HUES64 (cell line): ENCODE measurements around the gene SUV39H1. TPM values are rescaled to one million over a fixed set of nuclear protein-coding genes. Genes with fewer than 3 reads are reported as not detected.
"Not testable (repeated sequence)": the region's sequence is repeated elsewhere in the genome, so short reads cannot be mapped to it uniquely, and the experiment has no call there.

Source experiments
- H3K27ac ChIP-seq: 2 replicates; pipeline ENCODE4 v1.7.0; 2013; ENCODE audit warnings: low read depth, low read length, inconsistent platforms
- H3K27me3 ChIP-seq: 2 replicates; pipeline ENCODE4 v1.6.1; 2013; ENCODE audit warnings: mild to moderate bottlenecking, low read length; ENCODE audit not compliant: insufficient read depth
- H3K36me3 ChIP-seq: 2 replicates; pipeline ENCODE4 v1.6.1; 2013; ENCODE audit warnings: mild to moderate bottlenecking, low read length; ENCODE audit not compliant: insufficient read depth
- H3K4me1 ChIP-seq: 2 replicates; pipeline ENCODE4 v1.6.1; 2013; ENCODE audit warnings: mild to moderate bottlenecking, low read length, moderate library complexity; ENCODE audit not compliant: insufficient read depth
- H3K4me3 ChIP-seq: 2 replicates; pipeline ENCODE4 v1.5.1; 2013; ENCODE audit warnings: mild to moderate bottlenecking, low read length, moderate library complexity
- H3K9ac ChIP-seq: 2 replicates; pipeline ENCODE4 v1.6.1; 2013; ENCODE audit warnings: mild to moderate bottlenecking, low read depth, low read length
- H3K9me3 ChIP-seq: 2 replicates; pipeline ENCODE4 v1.6.1; 2013; ENCODE audit warnings: low read depth, low read length; ENCODE audit not compliant: insufficient read depth
- WGBS: fragments of 150-250, 120-280 bp; methylation state at CpG from one replicate; pipeline ENCODE4 v1.1.7; 2013; ENCODE audit warnings: missing lambda C conversion rate; 5-methylcytosine and 5-hydroxymethylcytosine counted together
- polyA plus RNA-seq, 2 experiments: library from polyadenylated mRNA; stranded (reverse); fragments of 50-300 nt; gene quantifications; one replicate each; pipeline ENCODE4 v1.2.3, GENCODE V29; 2013

SUV39H1 gene
- polyA plus RNA-seq (2013, experiment 1 of 2): 12.5 TPM
- 13.1 TPM for polyA plus RNA-seq (2013, experiment 2 of 2)

DNA sequence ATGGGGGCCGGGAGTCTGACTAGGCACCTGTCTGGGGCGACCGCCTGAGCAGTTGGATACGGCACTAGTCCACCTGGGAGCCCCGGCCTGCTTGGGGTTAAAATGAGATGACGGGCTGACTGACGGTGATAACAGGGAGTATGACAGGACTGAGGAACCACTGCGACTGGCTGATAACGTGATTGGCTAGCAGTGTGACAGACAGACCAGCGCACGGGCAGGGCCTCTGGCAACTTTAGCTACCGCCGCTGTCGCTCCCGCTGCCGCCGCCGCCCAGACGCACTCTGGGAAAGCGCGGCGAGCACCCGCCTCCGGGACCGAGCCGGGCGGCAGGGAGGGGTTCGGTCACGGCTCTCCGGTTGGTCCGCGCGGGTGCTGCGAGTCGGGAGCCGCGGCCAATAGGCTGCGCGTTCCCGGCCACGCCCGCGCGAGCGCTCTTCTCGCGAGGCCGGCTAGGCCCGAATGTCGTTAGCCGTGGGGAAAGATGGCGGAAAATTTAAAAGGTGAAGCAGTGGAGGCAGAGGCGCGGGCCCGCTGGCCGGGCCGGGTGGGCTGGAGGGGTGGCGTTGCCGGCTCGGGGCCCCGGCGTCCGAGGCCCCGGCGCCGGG is at the start of gene SUV39H1:
TSS of gene SUV39H1 (plus strand) at position 434 of the 608 bp plus-strand sequence. CDS start at position 485, 51 bp downstream.
- H3K27me3 ChIP-seq: no peaks in the 10 kb centered on the region; the same call in 1 of the 2 replicates
- H3K4me3 ChIP-seq: peak within 1 kb of the TSS; percentile 85
- WGBS: under 1% methylated on average over 66 of the region's 66 CpGs
- H3K9me3 ChIP-seq: no peaks in the 10 kb centered on the region
- H3K4me1 ChIP-seq: peaks cover 16% of the 10 kb centered on the region; the same call in 1 of the 2 replicates
- H3K9ac ChIP-seq: peak within 1 kb of the TSS; percentile 84
- peaks cover 20% of the 10 kb centered on the region for H3K36me3 ChIP-seq
- H3K27ac ChIP-seq: peak within 1 kb of the TSS; percentile 92; the same call in 1 of the 2 replicates

DNA sequence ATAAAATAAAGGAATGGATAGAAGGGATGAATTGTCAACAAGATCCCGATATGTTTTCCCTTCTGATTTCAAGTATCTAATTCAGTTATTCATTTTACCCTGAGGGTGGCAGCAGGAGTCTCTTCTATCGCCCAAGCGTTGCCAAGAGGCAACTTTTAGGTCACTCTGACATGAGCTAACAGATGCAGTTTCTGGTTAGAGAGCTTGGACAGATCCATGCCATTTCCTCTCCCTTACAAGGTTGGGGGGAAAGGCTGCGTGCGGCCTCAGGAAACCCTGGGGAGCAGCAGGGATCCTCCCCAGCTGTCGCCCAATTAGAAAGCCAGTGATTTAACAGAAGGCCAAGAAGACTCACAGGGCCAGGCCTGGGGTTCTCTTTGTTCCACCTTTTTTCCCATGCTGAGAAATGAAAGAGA is 48.2 kb upstream of the SUV39H1 start:
- H3K9ac ChIP-seq: no peak overlapping the region
- no peaks in the 10 kb centered on the region for H3K9me3 ChIP-seq
- H3K4me3 ChIP-seq: no peak overlapping the region
- WGBS: 14% methylated on average over 5 of the region's 6 CpGs
- no peaks in the 10 kb centered on the region for H3K36me3 ChIP-seq
- peaks cover 3% of the 10 kb centered on the region; the same call in 1 of the 2 replicates for H3K27me3 ChIP-seq
- H3K27ac ChIP-seq: peak overlapping the region; percentile 5; the same call in 1 of the 2 replicates
- H3K4me1 ChIP-seq: peaks cover 5% of the 10 kb centered on the region; the same call in 1 of the 2 replicates

GRCh38 chrX:48649102-48649501 is 47.4 kb upstream of the SUV39H1 start:
- peaks cover 8% of the 10 kb centered on the region; the same call in 1 of the 2 replicates for H3K4me1 ChIP-seq
- H3K27me3 ChIP-seq: peaks cover 3% of the 10 kb centered on the region; the same call in 1 of the 2 replicates
- no peaks in the 10 kb centered on the region for H3K36me3 ChIP-seq
- WGBS: 100% methylated on average over 1 of the region's 3 CpGs
- H3K4me3 ChIP-seq: no peak overlapping the region
- H3K27ac ChIP-seq: peak overlapping the region; percentile 71; the same call in 1 of the 2 replicates
- no peaks in the 10 kb centered on the region for H3K9me3 ChIP-seq
- H3K9ac ChIP-seq: no peak overlapping the region

DNA sequence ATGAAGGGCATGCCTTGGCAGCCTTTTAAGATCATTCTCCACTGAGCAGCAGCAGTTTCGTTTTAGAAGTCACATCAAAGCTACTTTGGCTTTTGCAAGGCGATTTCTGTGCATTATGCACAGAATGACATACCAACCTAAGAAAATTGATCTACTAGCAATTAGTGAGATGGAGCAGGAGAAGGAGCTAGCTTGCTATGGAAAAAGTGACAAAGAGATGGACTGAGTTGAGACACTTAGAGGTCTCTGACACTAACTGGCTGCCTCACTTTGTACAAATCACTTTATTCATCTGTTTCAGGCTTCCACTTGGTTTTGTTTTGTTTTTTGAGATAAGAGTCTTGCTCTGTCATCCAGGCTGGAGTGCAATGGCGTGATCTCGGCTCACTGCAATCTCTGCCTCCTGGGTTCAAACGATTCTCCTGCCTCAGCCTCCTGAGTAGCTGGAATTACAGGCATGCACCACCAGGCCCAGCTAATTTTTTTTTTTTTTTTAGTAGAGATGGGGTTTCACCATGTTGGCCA is 44.4 kb upstream of the SUV39H1 start:
- 87% methylated on average over 5 of the region's 5 CpGs for WGBS
- H3K36me3 ChIP-seq, H3K9me3 ChIP-seq, H3K9ac ChIP-seq, H3K4me3 ChIP-seq, H3K27me3 ChIP-seq, H3K27ac ChIP-seq: not testable (repeated sequence)
- H3K4me1 ChIP-seq: peaks cover 10% of the 10 kb centered on the region; the same call in 1 of the 2 replicates

GRCh38 chrX:48654746-48655145 is 41.8 kb upstream of the SUV39H1 start:
- not testable (repeated sequence) for H3K9me3 ChIP-seq, H3K9ac ChIP-seq, H3K36me3 ChIP-seq, H3K27ac ChIP-seq, H3K4me3 ChIP-seq, H3K27me3 ChIP-seq, H3K4me1 ChIP-seq
- WGBS: 72% methylated on average over 19 of the region's 19 CpGs

GRCh38 chrX:48659686-48660085 is 36.8 kb upstream of the SUV39H1 start:
- not testable (repeated sequence) for H3K27ac ChIP-seq, H3K4me3 ChIP-seq, H3K36me3 ChIP-seq, H3K9me3 ChIP-seq, H3K27me3 ChIP-seq, H3K9ac ChIP-seq, H3K4me1 ChIP-seq
- 95% methylated on average over 29 of the region's 34 CpGs for WGBS

- H3K27ac ChIP-seq: no peak overlapping the region
- H3K9ac ChIP-seq: no peak overlapping the region
- H3K9me3 ChIP-seq: no peaks in the 10 kb centered on the region
- H3K36me3 ChIP-seq: no peaks in the 10 kb centered on the region
- no peaks in the 10 kb centered on the region for H3K4me1 ChIP-seq
- WGBS: 90% methylated on average over 1 of the region's 1 CpG
- H3K4me3 ChIP-seq: no peak overlapping the region
- H3K27me3 ChIP-seq: no peaks in the 10 kb centered on the region
Measured at GRCh38 chrX:48663241-48663640, 33.3 kb upstream of the SUV39H1 start.

DNA sequence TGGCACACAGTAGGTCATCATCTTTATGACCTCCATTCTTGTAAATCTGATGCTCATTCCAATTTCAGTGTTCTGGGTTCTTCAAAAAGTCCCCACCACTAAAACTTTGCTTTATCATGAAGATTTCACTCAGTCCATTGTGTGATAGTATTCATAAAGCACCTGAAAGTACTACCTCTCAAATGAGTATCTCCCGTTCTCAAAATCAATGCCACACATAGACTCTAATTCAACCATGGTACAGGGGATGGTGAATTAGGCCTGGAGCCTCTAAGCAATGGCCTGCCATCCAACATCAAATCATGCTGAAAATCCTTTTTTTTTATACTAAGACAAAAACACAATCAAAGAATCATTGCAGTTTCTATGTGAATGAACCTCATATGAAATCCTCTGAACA is 32.4 kb upstream of the SUV39H1 start:
- no peaks in the 10 kb centered on the region for H3K36me3 ChIP-seq
- H3K9me3 ChIP-seq: no peaks in the 10 kb centered on the region
- H3K4me3 ChIP-seq: no peak overlapping the region
- H3K4me1 ChIP-seq: no peaks in the 10 kb centered on the region
- H3K9ac ChIP-seq: no peak overlapping the region
- no peaks in the 10 kb centered on the region for H3K27me3 ChIP-seq
- WGBS: 100% methylated on average over 1 of the region's 1 CpG
- no peak overlapping the region for H3K27ac ChIP-seq

- Histone ChIP-seq H3K9ac (no peak overlapping the region), H3K4me3 (no peak overlapping the region), H3K27me3 (no peaks in the 10 kb centered on the region), H3K4me1 (no peaks in the 10 kb centered on the region), H3K27ac (no peak overlapping the region), H3K9me3 (no peaks in the 10 kb centered on the region), H3K36me3 (no peaks in the 10 kb centered on the region)
- WGBS: 95% methylated on average over 2 of the region's 2 CpGs
Measured at GRCh38 chrX:48665991-48666390, 30.5 kb upstream of the SUV39H1 start.

- no peaks in the 10 kb centered on the region for H3K36me3 ChIP-seq
- WGBS: 91% methylated on average over 2 of the region's 4 CpGs
- no peaks in the 10 kb centered on the region for H3K9me3 ChIP-seq
- H3K4me3 ChIP-seq: no peak overlapping the region
- no peak overlapping the region for H3K9ac ChIP-seq
- no peak overlapping the region for H3K27ac ChIP-seq
- no peaks in the 10 kb centered on the region for H3K27me3 ChIP-seq
- H3K4me1 ChIP-seq: no peaks in the 10 kb centered on the region
Measured at GRCh38 chrX:48666649-48667048, 29.9 kb upstream of the SUV39H1 start.

- H3K36me3 ChIP-seq: no peaks in the 10 kb centered on the region
- H3K4me1 ChIP-seq: no peaks in the 10 kb centered on the region
- H3K9me3 ChIP-seq: no peaks in the 10 kb centered on the region
- 96% methylated on average over 4 of the region's 4 CpGs for whole genome bisulfite sequencing
- H3K27ac ChIP-seq: no peak overlapping the region
- no peaks in the 10 kb centered on the region for H3K27me3 ChIP-seq
- no peak overlapping the region for H3K4me3 ChIP-seq
- no peak overlapping the region for H3K9ac ChIP-seq
Measured at GRCh38 chrX:48667509-48667908, 29.0 kb upstream of the SUV39H1 start.
